ENCODE measurements around the gene FBXL22.

The FBXL22 gene

GRCh38 chr15:63593705-63594671, 3.2 kb upstream of the FBXL22 start:
- no peak for DNase-seq

DNA sequence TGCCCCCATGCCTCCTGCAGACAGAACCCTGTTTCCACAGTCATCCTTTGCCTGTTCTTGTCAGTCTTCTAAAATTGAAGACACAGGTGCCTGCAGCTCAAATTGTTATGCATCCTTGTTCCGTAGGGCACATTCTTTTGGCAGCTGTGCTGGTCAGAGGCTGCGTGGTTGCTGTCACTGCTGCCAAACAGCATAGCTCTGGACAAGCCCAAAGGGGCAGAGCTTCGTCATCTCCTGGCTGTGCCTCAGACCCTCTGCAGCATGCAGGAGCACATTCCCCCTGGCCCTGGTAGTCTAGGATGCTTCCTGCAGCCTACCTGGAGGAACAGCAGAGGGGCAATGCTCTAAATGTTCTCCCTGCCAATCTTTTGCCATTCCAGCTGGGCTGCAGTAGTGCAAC, 2.1 kb upstream of the FBXL22 start:
- peak in 1 of 56 donors; percentile 13 for DNase-seq

GRCh38 chr15:63595688-63596087, 1.5 kb upstream of the FBXL22 start:
- no peak for DNase-seq

DNA sequence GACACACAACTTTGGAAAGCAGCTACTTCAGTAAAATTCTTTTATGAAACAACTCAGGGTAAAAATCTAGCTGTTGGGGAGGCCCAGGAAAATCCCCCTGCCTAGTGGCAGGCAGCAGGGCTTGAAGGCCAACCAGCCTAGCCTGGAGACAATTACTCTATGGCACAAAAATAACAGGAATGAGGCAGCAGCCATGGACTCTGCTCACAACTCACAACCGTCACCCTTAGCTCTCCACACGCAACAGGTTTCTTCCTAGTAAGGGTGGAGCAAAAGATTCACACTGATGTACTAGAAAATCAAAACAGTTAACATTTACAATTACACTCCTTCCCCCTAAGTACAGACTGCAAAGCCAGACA, 530 bp upstream of the FBXL22 start:
- no peak for DNase-seq

DNA sequence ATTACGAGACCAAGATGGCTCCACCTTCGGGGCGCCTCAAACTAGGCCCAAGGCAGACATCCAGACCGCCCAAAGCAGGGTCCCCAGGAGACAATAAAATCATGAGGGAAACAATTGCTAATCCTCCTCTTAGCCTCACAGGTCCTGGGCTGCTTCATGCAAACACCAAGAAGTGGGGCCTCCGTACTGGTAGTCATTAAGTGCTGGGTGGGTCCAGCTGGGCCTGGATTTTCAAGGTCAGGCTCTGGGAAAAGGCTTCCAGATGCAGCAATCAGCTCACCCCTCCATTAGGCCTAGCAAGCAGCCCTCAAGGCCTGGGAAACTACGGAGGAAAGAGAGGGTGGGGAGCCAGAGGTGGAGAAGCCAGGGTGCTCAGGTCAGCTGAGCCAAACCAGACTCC, 634 bp downstream of the FBXL22 start:
- DNase-seq, result no peak

- peak in 10 of 56 donors; percentile 14 to 41 (median 29) for DNase-seq
Measured at GRCh38 chr15:63598473-63599400, 1.6 kb downstream of the FBXL22 start.

- peak in 50 of 56 donors; percentile 17 to 83 (median 59) for DNase-seq
Measured at GRCh38 chr15:63599401-63600000, 2.3 kb downstream of the FBXL22 start.

DNA sequence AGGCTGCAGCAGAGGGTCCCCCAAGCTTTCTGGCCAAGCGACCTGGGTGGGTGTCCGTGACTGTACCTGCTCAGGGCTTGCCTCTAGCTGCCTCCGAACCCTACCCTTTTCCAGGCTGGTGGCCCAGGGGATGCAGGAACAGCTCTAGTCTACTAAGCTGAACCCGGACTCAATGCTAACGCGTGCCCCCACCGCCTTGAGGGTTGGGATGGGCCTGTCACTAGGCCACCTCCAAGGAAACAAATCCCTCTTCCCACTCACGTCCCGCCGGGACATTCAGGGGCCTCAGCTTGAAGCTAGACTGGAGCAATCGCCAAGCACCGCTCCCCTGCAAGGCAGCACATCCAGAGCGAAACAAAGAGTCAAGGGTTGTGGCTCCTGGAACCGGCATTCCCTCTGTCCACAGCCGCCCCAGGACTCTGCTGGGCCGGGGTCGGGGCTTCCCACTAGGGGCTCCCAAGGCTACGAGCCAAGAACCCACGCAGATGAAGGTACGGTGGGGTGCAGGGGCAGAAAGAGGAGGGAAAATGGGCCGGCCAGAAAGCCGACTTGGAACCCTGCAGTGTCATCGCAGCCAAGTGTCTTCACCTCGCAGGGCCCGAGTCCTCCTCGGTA, 2.9 kb downstream of the FBXL22 start:
- peak in 19 of 56 donors; percentile 37 to 77 (median 65) for DNase-seq

DNA sequence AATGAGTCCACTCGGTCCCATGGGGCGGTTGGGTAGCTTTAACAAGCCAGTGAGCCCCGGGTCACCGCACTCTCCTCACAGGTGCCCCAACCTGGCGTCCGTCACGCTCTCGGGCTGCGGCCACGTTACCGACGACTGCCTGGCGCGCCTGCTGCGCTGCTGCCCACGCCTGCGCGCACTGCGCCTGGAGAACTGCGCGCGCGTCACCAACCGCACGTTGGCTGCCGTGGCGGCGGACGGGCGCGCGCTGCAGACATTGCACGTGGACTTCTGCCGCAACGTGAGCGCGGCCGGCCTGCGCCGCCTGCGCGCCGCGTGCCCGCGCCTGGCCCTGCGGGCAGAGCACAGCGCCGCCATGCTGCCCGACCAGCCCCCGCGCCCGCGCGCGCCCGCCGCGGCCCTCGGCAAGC, 3.4 kb downstream of the FBXL22 start:
- peak in 54 of 56 donors; percentile 53 to 92 (median 81) for DNase-seq

DNA sequence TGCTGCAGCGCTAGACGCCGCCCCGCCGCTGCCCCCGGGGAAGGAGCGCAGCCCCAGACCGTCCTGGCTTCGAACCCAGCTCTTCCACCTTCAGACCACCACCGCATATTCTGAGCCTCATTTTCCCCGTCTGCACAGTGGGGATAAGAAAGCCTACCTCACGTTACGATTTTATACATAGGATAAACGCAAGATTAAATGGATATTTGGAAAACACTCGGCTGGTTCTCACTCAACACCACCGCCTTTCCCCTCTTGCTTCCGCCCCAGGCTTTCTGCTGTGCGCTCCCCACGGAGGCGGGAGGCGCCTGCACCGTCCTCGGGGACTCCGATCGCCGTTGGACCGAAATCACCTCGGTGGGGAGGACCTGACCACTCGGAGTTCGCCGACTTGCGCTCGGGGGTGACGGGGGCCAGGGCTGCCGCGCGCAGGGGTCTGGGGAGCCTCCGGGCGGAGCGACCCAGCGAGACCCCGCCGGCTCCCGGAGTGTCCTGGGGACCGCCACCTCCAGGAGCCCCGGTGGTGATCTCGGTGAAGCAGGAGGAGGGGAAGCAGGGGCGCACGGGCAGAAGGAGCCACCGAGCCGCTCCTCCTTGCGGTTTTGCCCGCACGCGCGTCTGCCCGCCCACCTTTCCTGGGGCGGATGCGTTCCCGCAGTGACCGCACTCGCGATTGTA, 4.0 kb downstream of the FBXL22 start:
- DNase-seq, result peak in 16 of 56 donors; percentile 38 to 72 (median 52)

DNA sequence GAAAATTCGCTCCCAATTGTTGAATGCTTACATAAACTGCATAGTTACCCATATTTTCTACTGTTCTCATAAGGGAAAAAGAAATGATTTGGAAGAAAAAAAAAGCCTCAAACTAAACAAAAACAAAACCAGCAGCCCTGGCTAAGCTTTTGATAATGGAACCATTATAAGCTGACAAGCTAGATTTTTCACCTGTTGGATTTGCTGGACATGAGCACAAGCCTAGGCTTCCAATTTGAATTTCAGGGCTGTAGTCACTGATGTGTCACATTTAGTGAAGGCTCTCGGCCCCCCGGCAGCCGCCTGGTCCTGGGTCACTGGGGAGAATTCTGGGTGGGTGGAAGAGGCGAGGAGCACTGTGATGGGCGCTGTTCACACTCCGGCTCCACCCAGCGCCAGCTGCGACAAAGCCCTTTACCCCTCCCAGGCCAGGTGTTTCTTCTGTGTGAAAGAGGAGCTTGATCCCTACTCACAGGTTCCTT, 4.6 kb downstream of the FBXL22 start:
- DNase-seq, result peak in 5 of 56 donors; percentile 19 to 30 (median 23)

- no peak for DNase-seq
Measured at GRCh38 chr15:63602595-63602994, 5.4 kb downstream of the FBXL22 start.

DNA sequence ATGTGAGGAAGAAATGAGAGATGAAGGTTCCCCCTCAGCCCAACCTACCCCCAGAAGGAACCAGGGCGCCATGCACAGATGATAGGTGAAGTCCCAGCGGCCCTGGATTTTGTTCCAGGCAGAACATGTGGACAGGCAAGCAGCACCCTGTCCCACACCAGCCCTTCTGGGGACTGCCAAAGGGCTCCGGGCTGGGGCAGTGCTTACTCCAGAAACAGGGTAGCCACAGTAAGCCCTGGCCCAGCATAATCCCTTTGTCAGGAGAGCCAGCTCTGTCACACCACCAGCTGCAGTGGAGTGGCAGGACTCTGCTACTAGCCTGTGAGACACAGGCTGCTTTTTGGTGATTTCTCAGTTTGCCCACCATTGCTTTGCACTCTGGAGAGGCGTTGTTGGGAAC, 6.3 kb downstream of the FBXL22 start:
- peak in 18 of 56 donors; percentile 20 to 63 (median 36) for DNase-seq

- no peak for DNase-seq
Measured at GRCh38 chr15:63604281-63604680, 7.1 kb downstream of the FBXL22 start.

DNA sequence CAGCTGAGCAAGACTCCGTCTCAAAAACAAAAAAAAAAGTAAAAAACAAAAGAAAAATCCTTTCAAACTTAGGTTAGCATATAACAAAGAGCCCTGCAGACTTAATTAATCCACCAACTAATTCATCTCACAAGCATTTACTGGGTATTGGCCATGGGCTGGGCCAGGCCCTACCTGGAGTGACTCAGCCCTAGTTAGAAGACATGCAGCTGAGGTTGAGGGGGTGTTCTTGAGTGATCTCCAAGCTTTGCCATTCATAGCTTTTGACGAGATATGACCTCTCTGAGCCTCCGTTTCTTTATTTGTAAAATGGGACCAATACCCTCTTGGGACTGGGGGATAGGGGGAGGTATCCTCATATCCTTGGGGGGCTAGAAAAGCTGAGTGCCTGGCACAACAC, 7.8 kb downstream of the FBXL22 start:
- DNase-seq, result peak in 1 of 56 donors; percentile 10

- no peak for DNase-seq
Measured at GRCh38 chr15:63605816-63606215, 8.6 kb downstream of the FBXL22 start.

DNA sequence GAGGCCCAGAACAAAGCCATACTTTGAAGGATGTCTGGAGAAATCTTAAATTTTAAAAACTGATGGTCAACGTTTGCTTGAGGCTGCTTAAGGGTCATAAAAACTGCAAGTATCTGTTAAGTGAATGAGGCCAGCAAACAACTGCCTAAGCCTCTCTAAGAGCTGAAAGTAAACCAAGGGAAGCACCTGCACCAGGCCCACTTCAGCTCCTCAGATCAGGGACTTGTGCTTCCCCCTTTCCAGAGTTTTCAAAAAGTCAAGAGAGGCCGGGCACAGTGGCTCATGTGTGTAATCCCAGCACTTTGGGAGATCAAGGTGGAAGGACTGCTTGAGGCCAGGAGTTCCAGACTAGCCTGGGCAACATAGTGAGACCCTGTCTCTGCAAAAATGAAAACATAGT, 9.1 kb downstream of the FBXL22 start:
- no peak for DNase-seq

GRCh38 chr15:63608989-63609388, 11.8 kb downstream of the FBXL22 start:
- no peak for DNase-seq

DNA sequence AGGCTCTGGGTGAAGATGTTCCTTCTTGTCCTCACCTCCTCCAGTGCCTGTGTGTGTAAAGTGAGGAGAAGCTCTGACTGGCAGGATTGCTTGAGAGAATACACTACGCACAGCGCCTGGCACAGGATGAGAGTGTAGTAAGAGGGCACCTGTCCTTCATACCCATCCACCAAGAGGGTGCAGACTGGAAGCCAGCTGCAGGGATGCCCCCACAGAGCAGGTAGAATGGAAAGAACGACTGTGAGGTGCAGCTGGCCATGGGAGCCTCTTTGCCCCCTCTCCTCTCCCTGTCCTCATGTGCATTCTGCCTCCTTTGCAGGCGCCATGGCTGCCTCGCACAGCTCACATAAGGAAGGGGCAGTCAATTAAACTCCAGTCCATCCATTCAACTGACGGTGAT, 12.3 kb downstream of the FBXL22 start:
- DNase-seq, result no peak

- peak in 48 of 56 donors; percentile 23 to 89 (median 65) for DNase-seq
Measured at GRCh38 chr15:63610209-63610841, 13.1 kb downstream of the FBXL22 start.
